Measurements from ENCODE around the gene C2orf42.
"Not testable (repeated sequence)": the region's sequence is repeated elsewhere in the genome, so short reads cannot be mapped to it uniquely, and the experiment has no call there.

The C2orf42 gene

GRCh38 chr2:70131344-70132143 lies 59.3 kb downstream of the C2orf42 start:
- not testable (repeated sequence) for DNase-seq

DNA sequence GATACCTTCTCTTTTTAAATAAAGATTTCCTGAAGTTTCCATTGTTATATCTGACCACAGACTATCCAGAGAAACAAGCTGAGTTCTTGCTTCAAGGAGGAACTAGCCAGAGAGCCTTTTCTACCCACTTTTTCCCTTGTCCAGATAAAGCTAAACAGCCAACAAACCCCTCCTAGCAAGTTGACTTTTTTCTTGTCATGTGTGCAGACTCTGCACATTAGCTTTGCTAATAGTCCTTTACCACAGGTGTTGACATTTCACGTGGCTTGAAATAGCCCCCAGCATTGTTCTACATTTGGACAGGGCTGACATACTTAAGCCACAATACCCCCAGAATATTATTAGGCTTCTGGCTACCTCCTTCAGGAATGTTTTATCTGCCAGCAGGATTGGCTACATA lies 62.8 kb downstream of the C2orf42 start:
- peak; percentile 70 for DNase-seq

- no peak for DNase-seq
Measured at GRCh38 chr2:70126413-70126812, 64.4 kb downstream of the C2orf42 start.

GRCh38 chr2:70125498-70125898 lies 65.3 kb downstream of the C2orf42 start:
- no peak for DNase-seq

DNA sequence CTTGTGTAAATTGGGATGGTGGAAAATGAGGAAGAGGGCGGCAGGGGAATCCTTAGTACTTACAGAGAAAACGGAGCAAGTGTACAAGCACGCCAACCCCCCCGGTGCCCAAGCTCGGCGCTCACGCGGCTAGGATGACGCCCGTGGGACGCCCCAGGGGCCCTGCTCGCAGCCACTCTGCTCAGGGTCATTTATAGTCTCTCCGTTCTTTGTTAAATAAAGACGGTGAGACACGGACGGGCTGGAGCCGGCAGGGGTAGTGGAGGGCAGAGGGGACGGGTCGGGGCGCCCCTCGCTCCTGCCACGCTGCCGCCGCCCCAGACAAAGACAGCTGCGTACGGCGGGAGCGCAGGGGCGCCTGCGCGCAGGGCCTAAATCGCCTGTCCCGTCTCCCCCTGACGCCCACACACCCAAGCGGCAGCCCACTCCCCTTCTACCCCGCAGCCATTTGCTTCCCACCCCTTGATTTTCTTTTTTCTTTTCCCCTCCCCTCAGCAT lies 65.8 kb downstream of the C2orf42 start:
- peak; percentile 55 for DNase-seq

DNA sequence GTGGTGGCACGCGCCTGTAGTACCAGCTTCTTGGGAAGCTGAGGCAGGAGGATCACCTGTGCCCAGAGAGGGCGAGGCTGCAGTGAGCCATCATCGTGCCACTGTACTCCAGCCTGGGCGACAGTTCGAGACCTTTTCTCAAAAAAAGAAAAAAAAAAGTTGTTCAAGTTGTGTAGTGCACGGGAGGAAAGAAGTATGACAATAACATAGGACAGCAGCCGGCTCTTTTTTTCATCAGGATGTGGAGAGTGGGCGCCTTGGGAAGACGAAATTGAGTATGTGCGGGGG lies 67.0 kb downstream of the C2orf42 start:
- DNase-seq, result no peak

DNA sequence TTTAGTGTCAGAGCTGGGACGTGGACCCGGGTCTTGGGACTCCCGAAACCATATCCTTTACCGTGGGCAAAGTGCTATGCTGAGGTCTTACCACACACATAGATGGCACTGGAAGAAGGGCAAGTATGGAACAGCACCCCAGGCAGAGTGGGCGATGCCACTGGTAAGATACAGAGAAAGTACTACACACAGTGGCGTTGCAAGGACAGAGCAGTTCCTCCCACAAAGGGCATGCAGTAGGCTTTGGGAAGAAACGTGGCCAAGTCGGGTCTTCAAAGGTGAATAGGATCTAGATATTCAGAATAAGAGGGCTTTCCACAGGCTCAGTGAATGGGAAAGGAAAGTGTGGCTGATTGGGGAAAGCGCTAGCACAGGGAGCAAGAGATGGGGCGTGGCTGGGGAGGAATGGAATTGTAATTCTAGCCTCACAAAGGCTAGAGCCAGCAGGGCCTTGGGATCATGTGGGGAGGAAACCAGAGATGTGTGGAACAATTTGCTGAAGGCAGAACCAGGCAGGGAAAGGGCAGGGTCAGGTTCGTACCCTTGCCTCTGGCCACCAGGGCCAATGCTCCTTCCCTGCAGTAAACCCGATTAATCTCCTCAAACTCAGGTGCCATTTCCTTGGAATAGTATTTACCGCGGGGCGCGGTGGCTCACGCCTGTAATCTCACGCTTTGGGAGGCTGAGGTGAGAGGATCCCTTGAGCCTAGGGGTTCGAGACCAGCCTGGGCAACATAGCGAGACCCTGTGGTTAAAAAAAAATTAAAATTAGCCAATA lies 67.6 kb downstream of the C2orf42 start:
- no peak for DNase-seq

DNA sequence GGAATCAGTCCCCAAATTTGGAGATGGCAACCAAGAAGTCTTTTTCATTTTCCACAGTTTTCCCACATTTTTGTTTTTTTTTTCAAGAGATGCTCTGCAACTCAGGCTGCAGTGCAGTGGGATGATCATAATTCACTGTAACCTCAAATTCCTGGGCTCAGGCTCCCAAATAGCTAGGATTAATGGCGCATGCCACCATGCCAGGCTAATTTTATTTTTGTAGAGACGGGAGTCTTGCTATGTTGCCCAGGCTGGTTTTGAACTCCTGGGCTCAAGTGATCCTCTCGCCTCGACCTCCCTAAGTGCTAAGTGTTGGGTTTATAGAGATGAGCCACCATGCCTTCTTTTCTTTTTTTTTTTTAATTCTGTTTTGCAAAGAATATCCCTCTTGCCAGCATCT lies 68.3 kb downstream of the C2orf42 start:
- DNase-seq, result no peak

DNA sequence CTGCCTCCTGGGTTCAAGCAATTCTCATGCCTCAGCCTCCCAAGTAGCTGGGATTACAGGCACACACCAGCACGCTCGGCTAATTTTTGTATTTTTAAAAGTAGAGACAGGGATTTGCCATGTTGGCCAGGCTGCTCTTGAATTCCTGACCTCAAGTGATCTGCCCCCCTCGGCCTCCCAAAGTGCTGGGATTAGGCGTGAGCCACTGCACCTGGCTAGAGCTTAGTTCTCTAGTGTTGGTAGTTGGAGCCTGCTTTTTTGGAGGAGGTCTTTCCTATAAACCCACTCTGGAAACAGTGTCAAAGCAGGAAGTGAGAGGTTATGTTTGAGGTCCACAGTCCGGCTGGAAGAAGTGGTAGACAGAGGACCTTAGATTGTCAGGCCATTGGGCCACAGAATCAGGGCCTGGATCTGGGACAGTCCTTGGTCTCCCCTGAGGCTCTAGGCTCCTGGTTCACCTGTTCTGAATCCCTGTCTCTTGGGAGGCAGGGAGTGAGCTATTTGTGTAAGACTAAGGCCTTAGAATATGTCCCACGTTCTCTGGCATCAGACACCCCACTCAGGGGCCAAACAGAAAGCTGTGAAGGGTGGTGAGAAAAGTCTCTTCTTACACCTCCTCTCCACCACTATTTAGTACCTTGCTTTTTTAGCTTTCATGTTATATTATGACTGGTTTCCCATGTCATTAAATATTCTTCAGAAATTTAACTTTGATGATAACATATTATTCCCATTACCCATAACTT lies 69.0 kb downstream of the C2orf42 start:
- DNase-seq, result no peak

DNA sequence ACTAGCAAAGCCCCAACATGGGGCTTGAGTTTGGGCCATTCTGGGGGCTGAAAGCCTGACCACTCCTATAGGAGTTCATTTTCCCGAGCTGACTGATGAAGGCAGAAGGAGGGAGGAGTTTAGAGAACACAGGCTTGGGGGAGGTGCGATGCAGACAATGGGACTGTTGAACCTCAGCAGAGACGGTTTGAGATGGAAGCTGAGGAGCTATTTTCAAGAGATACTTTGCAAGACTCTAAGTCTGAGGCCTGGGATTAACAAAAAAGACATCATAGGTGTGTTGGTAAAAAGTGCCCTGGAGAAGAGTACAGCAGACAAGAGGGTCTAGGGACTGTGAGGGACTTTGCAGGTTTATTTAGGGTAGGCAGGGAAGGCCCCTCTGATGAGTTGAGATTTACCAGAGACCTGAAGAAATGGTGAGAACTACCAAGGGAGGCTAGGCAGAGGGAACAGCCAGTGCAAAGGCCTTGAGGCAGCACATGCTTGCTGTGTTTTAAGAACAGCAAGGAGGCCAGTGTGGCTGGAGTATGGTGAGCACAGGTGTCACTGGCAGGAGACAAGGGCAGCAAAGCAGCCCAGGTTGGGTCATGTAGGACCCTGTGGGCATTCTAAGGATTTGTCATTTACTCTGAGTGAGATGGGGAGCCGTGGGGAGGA lies 71.9 kb downstream of the C2orf42 start:
- DNase-seq, result no peak

DNA sequence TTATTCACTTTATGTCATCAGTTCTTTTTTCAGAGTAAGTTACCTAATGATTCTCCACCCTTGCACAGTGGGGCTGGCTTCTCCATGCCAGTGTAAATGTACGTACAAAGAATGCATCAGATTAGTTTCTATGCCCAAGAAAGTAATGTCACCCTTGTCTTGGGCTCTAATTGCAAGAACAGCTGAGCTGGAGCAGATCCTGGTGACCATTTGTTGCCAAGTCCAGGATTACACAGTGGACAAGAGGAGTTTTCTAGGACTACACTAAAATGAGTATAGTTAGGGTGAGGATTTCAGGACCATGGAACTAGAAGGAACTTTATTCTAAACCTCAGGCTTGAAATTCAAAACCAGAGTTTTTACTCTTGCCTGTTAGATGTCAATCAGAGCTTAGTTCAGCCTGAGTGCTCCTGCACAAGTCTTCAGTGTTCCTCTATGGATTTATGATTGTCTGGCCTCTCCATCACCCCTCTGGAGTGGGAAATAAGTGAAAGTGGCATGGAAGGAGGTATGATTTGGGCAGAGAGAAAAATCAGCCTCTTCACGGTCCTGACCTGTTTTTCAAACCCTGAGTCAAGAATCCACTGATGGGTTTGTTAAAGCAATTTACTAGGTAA lies 73.8 kb downstream of the C2orf42 start:
- DNase-seq, result no peak

DNA sequence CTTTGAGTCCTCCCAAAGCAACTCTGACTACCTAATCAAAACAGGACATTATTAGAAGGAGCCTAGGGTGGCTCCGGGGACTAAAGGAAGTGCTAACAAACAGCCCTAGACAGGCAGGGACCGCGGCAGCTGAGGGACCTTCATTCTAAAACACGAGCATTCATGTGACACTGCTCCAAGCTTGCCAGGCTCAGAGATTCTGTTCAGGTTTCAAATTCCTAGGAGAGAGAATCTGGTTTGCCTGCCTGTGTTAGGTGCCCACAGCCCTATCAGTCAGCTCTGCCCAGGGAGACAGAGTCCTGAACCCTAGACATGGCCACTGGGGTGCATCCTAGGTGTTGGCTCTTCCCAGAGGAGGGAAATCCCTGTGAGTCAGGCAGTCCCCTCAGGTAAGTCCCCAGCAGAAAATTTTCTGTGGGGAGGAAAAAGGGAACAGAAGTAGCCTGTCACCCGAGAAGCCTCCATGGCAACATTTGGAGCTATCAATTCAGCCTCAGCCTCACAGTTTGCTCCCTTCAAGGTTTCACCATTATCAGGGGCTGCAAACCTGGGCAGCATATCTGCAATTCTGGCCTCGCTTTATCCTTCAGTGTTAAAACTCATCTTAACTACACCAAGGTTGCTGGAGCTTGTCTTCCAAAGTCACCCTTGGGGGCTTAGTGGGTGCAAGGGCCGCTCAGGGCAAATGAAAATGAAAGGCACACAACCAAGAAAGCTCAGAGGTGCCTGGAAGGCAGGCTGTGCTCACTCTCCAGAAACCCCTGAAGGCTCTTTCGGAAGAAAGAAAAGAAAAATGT lies 75.0 kb downstream of the C2orf42 start:
- DNase-seq, result peak; percentile 27

GRCh38 chr2:70113359-70114070 lies 77.3 kb downstream of the C2orf42 start:
- no peak for DNase-seq

GRCh38 chr2:70111752-70112591 lies 78.8 kb downstream of the C2orf42 start:
- DNase-seq, result no peak

DNA sequence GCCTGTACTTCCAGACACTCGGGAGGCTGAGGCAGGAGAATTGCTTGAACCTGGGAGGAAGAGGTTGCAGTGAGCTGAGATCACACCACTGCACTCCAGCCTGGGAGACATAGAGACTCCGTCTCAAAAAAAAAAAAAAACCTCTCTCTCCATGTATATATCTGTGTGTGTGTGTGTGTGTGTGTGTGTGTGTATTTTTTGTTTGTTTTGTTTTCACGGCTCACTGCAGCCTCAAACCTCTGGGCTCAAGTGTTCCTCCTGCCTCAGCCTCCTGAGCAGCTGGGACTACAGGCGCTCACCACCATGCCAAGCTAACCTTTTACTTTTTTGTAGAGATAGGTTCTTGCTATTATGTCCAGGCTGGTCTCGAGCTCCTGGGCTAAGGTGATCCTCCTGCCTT lies 80.4 kb downstream of the C2orf42 start:
- not testable (repeated sequence) for DNase-seq

- not testable (repeated sequence) for DNase-seq
Measured at GRCh38 chr2:70106138-70106537, 84.7 kb downstream of the C2orf42 start.

DNA sequence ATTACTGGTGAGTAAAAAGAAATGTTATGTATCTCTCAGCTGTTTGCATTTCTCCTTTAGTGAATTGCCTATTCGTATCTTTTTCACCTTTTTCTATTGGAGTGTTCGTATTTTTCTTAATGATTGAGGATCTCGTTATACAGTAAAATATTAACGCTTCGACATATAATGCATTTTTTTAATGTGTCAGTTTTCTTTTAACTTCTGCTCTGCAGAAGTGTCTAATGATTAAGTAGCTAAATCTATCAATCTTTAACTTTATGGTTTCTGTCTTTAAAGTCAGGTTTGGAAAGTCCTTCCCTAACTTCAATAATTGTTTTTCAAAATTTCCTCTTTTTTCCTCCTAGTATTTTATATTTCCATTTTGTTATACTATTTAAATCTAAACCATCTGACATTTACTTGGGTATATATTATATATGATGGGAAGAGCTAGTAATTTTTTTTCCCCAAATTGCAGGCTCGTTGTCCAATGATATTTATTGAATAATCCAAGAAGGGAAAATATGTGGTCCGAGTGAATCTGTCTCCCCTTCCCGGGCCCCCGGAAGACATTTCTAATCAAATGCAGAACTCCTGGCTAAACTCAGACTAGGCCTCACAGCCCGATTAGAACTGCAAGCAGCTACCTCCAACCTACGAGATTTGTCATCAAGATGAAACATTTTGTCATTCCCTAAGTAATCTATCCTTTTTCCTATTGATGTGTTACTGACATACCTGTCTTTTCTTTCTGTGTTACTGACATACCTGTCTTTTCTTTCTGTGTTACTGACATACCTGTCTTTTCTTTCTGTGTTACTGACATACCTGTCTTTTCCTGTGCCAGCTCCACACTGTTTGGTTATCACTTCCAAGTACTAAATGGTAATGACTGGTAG lies 86.3 kb downstream of the C2orf42 start:
- no peak for DNase-seq

DNA sequence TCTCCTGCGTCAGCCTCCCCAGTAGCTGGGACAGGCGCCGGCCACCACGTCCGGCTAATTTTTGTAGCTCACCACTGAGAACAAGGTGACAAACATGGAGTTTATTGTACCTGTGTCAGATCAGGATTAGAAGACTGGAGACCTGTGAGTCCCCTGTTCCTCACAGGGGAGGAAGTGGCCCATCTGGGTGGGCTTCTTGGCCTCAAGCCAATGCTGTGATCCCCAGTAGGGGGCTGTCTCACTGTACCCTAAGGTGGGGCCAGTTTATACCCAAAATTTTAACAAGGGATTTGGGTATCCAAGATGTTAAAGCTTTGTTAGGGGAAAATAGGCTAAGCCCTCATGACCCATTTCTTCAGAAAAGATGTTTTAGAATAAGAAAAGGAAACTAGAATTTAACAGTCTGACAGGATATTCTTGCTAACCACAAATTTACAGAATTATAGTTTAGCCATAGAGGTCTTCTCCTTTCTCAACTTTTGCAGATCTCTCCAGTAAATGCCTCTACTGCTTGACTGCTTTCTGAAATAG lies 87.2 kb downstream of the C2orf42 start:
- no peak for DNase-seq

Data from RPMI8226 (cell line).